Hepatocyte (in vitro differentiated cells): Measurements from ENCODE around the gene SLC16A6. TPM values are rescaled to one million over a fixed set of nuclear protein-coding genes. Genes with fewer than 3 reads are reported as not detected.
"Not testable (repeated sequence)": the region's sequence is repeated elsewhere in the genome, so short reads cannot be mapped to it uniquely, and the experiment has no call there.

ENCODE experiments used
- DNase-seq: peaks from one replicate; pipeline ENCODE4 v3.0.0-alpha.2; 2016; ENCODE audit warnings: low spot score
- H2AFZ ChIP-seq: fragments of 200-600 bp; sonication (generic); 2 replicates; pipeline ENCODE4 v1.6.0; 2016; ENCODE audit warnings: antibody characterized with exemption, mild to moderate bottlenecking
- H3K27ac ChIP-seq: fragments of 200-600 bp; sonication (generic); 2 replicates; pipeline ENCODE4 v1.5.1; 2016; ENCODE audit warnings: mild to moderate bottlenecking
- H3K27me3 ChIP-seq: fragments of 200-600 bp; sonication (generic); 2 replicates; pipeline ENCODE4 v1.6.1; 2016
- H3K36me3 ChIP-seq: fragments of 200-600 bp; sonication (generic); replicated peaks from 2 replicates; pipeline ENCODE4 v1.5.1; 2016; ENCODE audit warnings: low read depth; ENCODE audit not compliant: insufficient read depth
- H3K4me1 ChIP-seq: fragments of 200-600 bp; sonication (generic); 2 replicates; pipeline ENCODE4 v1.5.1; 2016; ENCODE audit warnings: mild to moderate bottlenecking, moderate library complexity; ENCODE audit not compliant: insufficient read depth
- H3K4me2 ChIP-seq: fragments of 200-600 bp; sonication (generic); 2 replicates; pipeline ENCODE4 v1.6.0; 2016
- H3K4me3 ChIP-seq: fragments of 200-600 bp; sonication (generic); 2 replicates; pipeline ENCODE4 v1.5.1; 2016; ENCODE audit warnings: mild to moderate bottlenecking
- H3K79me2 ChIP-seq: fragments of 200-600 bp; sonication (generic); 2 replicates; pipeline ENCODE4 v1.6.0; 2017; ENCODE audit warnings: mild to moderate bottlenecking
- H3K9me2 ChIP-seq: fragments of 200-600 bp; sonication (generic); replicated peaks from 2 replicates; pipeline ENCODE4 v1.6.0; 2017; ENCODE audit warnings: mild to moderate bottlenecking; ENCODE audit not compliant: insufficient read depth
- H3K9me3 ChIP-seq: fragments of 200-600 bp; sonication (generic); 2 replicates; pipeline ENCODE4 v1.5.1; 2016; ENCODE audit warnings: low read depth, mild to moderate bottlenecking
- H4K20me1 ChIP-seq: fragments of 200-600 bp; sonication (generic); 2 replicates; pipeline ENCODE4 v1.6.0; 2016; ENCODE audit warnings: mild to moderate bottlenecking; ENCODE audit not compliant: insufficient read depth, poor library complexity, severe bottlenecking
- CTCF ChIP-seq: fragments of 200-600 bp; sonication (generic); IDR thresholded peaks from 2 replicates; pipeline ENCODE4 v1.5.1; 2016; ENCODE audit warnings: antibody characterized with exemption, mild to moderate bottlenecking; ENCODE audit not compliant: poor library complexity
- EZH2 ChIP-seq: fragments of 200-600 bp; sonication (generic); IDR thresholded peaks from 2 replicates; pipeline ENCODE4 v1.6.1; 2016; ENCODE audit warnings: antibody characterized with exemption, mild to moderate bottlenecking, borderline replicate concordance
- EZH2phosphoT487 ChIP-seq: fragments of 200-600 bp; sonication (generic); IDR thresholded peaks from one replicate; pipeline ENCODE4 v1.6.1; 2018; ENCODE audit warnings: antibody characterized with exemption, mild to moderate bottlenecking, low read depth, moderate library complexity; ENCODE audit not compliant: unreplicated experiment, severe bottlenecking
- WGBS: methylation state at CpG from one replicate; pipeline ENCODE4 v1.1.6; 2016; ENCODE audit warnings: low lambda C conversion rate; ENCODE audit errors: missing lambda C conversion rate; 5-methylcytosine and 5-hydroxymethylcytosine counted together
- polyA plus RNA-seq: library from polyadenylated mRNA; unstranded; fragments of >200 nt; fragmentation: Nextera tagmentation; extraction: Ambion mirVana; gene quantifications from 2 replicates; pipeline ENCODE4 v1.2.1, GENCODE V29; 2016
- total RNA-seq: library from RNA; depleted of rRNA; stranded (reverse); fragments of >200 nt; gene quantifications from 2 replicates; pipeline ENCODE4 v1.2.3, GENCODE V29; 2014

Gene SLC16A6, protein sequence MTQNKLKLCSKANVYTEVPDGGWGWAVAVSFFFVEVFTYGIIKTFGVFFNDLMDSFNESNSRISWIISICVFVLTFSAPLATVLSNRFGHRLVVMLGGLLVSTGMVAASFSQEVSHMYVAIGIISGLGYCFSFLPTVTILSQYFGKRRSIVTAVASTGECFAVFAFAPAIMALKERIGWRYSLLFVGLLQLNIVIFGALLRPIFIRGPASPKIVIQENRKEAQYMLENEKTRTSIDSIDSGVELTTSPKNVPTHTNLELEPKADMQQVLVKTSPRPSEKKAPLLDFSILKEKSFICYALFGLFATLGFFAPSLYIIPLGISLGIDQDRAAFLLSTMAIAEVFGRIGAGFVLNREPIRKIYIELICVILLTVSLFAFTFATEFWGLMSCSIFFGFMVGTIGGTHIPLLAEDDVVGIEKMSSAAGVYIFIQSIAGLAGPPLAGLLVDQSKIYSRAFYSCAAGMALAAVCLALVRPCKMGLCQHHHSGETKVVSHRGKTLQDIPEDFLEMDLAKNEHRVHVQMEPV
- total RNA-seq, result 0.44 TPM in 1 of 2 replicates, not detected in the other
- polyA plus RNA-seq, result 0.06 and 0.17 TPM in 2 replicates

DNA sequence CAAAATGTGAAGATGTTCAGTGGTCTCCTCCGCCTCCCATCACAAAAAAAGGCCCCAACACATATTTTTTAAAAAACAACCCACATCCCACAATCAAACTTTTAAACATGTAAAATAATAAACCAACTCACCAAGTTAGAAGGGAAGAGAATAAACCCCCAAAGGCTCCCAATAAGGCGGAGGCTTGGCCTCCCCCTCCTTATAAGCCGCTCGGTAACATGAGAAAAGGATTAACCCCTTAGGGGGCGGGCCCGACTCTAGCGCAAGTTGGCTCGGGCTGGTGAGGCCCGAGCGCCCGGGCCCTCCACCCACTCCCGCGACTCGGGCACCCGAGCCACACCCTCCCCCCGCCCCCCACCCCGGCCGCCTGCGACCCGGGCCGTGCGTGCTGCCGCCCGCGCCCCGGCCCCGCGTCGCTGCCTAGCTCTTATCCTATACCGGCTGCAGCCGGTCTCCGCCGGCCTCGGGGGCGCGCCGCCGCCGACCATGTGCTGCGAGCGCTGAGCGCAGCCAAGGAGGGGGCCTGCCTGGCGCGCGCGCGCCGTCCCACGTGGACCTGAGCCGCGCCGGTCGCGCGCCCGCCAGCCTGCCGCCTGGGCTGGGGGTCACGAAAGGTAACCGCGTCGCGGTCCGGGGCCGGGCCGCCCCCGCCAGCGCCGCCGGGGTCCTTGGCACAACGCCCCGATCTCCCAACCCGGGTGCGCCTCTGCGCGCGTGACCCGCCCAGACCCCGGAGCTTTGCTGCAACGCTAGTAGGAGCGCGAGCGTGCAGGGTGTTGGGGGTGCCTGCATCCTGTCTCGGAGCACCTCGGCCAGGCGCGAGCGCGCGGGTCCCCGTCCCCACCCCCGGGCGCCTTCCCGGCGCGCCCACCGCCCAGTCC is at the start of gene SLC16A6, which contains the start of gene ARSG:
SLC16A6 (minus strand) TSS at position 173 of the 881 bp plus-strand sequence. CDS start 12,807 bp downstream, outside the sequence.
ARSG (plus strand) TSS at position 541 of the 881 bp plus-strand sequence. CDS start 15,999 bp downstream, outside the sequence.
- Histone ChIP-seq H3K4me1 (peaks cover 11% of the 10 kb centered on the region), H3K4me2 (peak within 1 kb of the TSS; percentile 97), H2AFZ (peak within 1 kb of the TSS; percentile 87), H3K79me2 (no peaks in the 10 kb centered on the region), H3K9me2 (no peaks in the 10 kb centered on the region), H3K4me3 (peak within 1 kb of the TSS; percentile 74), H3K27ac (no peak within 1 kb of the TSS), H4K20me1 (no peaks in the 10 kb centered on the region), H3K9me3 (no peaks in the 10 kb centered on the region), H3K27me3 (peaks cover 68% of the 10 kb centered on the region), H3K36me3 (no peaks in the 10 kb centered on the region)
- 2% methylated on average over 59 of the region's 96 CpGs for WGBS
- DNase-seq, result peak; percentile 82
- TF ChIP-seq CTCF (no peak), EZH2phosphoT487 (no peak), EZH2 (no peak)

GRCh38 chr17:68334393-68334792 is 43.5 kb upstream of the SLC16A6 start:
- Histone ChIP-seq H3K4me2 (no peak overlapping the region), H3K27ac (no peak overlapping the region), H4K20me1 (no peaks in the 10 kb centered on the region), H2AFZ (no peak overlapping the region), H3K27me3 (no peaks in the 10 kb centered on the region), H3K9me3 (no peaks in the 10 kb centered on the region), H3K4me1 (no peaks in the 10 kb centered on the region), H3K36me3 (no peaks in the 10 kb centered on the region), H3K4me3 (no peak overlapping the region), H3K9me2 (no peaks in the 10 kb centered on the region), H3K79me2 (no peaks in the 10 kb centered on the region)
- 100% methylated on average over 9 of the region's 9 CpGs for WGBS
- no peak for TF ChIP-seq EZH2
- TF ChIP-seq EZH2phosphoT487, result no peak
- TF ChIP-seq CTCF, result no peak
- no peak for DNase-seq

GRCh38 chr17:68331932-68332331 is 41.0 kb upstream of the SLC16A6 start:
- H3K9me2 ChIP-seq, H3K27me3 ChIP-seq, DNase-seq, H3K9me3 ChIP-seq, H3K36me3 ChIP-seq, H3K27ac ChIP-seq, H2AFZ ChIP-seq, H3K79me2 ChIP-seq, H3K4me2 ChIP-seq, H4K20me1 ChIP-seq, H3K4me1 ChIP-seq, H3K4me3 ChIP-seq: not testable (repeated sequence)
- 93% methylated on average over 12 of the region's 12 CpGs for WGBS
